ENCODE results near the gene STARD3NL.

- TF ChIP-seq NFIC (IDR thresholded peaks at IDR 0.05) (no peak), REST (IDR thresholded peaks at IDR 0.05; ENCODE audit: low read depth) (no peak), RAD21 (IDR thresholded peaks at IDR 0.05; ENCODE audit: low read depth) (no peak), TAF1 (IDR thresholded peaks at IDR 0.05; ENCODE audit: low read depth) (no peak)
These were observed 84.5 kb downstream of the STARD3NL start for GRCh38 chr7:38262545-38262944.

Measured in Ishikawa (cell line).